ENCODE results near the gene ATP8B4.

DNA sequence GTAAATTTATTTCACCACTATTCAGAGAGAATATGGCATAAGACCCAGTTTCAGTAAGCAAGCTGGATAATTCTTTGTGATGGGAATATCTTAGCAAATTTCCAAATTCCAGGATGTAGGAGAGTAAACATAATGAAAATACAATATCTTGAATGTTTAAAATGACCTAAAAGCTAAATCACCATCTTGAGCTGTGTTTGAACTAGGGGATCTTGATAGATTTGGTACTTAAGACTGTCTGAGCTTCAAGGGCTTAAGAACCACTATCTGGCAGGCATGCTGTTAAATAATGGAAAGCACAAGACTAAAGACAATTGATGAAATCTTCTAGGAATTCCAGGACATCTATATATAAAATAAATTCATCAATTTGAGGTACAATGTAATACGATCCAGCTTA lies 217.7 kb downstream of the ATP8B4 start:
- TF ChIP-seq, protein P1, sequence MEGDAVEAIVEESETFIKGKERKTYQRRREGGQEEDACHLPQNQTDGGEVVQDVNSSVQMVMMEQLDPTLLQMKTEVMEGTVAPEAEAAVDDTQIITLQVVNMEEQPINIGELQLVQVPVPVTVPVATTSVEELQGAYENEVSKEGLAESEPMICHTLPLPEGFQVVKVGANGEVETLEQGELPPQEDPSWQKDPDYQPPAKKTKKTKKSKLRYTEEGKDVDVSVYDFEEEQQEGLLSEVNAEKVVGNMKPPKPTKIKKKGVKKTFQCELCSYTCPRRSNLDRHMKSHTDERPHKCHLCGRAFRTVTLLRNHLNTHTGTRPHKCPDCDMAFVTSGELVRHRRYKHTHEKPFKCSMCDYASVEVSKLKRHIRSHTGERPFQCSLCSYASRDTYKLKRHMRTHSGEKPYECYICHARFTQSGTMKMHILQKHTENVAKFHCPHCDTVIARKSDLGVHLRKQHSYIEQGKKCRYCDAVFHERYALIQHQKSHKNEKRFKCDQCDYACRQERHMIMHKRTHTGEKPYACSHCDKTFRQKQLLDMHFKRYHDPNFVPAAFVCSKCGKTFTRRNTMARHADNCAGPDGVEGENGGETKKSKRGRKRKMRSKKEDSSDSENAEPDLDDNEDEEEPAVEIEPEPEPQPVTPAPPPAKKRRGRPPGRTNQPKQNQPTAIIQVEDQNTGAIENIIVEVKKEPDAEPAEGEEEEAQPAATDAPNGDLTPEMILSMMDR (conservative IDR thresholded peaks at IDR 0.05; ENCODE audit: low read length): no peak
- no peak for TF ChIP-seq EZH2phosphoT487 (IDR thresholded peaks at IDR 0.05; ENCODE audit: borderline replicate concordance)

Data from Loucy (cell line).